ENCODE results near the gene KRT23.
A peak's percentile ranks its signal among the peaks of the same experiment; 100 is the strongest.

The KRT23 gene

DNA sequence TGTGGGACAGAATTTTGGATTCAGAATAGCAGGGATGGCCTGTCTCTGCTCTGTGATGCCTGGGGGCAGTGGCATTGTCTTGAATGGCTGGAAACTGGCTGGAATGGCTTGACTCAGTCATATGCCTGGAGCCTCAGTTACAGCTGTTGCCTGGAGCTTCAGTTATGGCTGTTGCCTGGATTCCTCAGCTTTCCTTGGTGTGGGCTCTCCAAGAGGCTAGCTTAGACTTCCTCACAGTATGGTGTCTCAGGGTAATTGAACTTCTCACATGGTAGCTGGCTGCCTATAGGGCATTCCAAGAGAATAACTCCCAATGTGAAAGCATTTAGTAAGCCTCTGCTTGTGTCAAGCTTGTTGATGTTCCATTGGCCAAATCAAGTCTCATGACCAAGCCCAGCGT lies 21.1 kb downstream of the KRT23 start:
- DNase-seq (ENCODE audit: extremely low spot score) = no peak
- ChIA-PET POLR2A (interaction anchor here (0.6 to 1.2 kb wide), 2 partner anchors 8 to 300 kb away, joined by 3 to 4 read pairs; no protein-coding TSS in a partner anchor), CTCF (interaction anchor here (0.6 to 3.5 kb wide), 11 partner anchors 10 to 749 kb away, joined by 3 to 9 read pairs (median 5); no protein-coding TSS in a partner anchor)
- TF ChIP-seq, protein P1, sequence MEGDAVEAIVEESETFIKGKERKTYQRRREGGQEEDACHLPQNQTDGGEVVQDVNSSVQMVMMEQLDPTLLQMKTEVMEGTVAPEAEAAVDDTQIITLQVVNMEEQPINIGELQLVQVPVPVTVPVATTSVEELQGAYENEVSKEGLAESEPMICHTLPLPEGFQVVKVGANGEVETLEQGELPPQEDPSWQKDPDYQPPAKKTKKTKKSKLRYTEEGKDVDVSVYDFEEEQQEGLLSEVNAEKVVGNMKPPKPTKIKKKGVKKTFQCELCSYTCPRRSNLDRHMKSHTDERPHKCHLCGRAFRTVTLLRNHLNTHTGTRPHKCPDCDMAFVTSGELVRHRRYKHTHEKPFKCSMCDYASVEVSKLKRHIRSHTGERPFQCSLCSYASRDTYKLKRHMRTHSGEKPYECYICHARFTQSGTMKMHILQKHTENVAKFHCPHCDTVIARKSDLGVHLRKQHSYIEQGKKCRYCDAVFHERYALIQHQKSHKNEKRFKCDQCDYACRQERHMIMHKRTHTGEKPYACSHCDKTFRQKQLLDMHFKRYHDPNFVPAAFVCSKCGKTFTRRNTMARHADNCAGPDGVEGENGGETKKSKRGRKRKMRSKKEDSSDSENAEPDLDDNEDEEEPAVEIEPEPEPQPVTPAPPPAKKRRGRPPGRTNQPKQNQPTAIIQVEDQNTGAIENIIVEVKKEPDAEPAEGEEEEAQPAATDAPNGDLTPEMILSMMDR (IDR thresholded peaks at IDR 0.05; ENCODE audit: control extremely low read depth, extremely low read depth, low read depth, missing control alignments) = no peak

DNA sequence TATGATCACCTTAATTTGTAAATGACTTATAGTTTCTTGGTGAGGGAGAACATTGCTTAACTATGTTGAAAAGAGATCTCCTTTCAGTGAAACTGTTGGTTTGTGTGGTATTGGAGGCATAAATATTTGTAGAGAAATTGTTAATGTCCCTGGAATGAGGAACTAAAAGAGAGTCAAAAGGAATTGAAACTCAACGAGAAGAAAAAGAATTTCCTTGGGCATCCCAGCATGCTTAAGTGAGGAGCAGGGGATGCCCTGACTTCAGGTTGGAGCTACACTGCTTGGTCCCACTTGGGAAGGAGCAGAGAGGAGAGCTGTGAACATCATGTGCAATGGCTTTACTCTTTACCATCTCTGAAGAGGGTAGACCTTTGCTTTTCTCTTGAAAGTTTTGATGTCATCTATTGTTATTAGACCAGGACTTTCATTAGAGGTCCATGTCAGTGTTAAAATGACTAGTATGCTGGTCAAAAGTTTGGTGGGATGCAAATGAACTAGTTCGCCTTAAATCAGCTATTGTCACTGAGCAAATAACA lies 21.7 kb downstream of the KRT23 start:
- CTCF ChIA-PET = interaction anchor here (0.6 to 3.5 kb wide), 11 partner anchors 9 to 750 kb away, joined by 3 to 9 read pairs (median 5); no protein-coding TSS in a partner anchor
- DNase-seq (ENCODE audit: extremely low spot score) = peak; percentile 41
- TF ChIP-seq, protein P1 (IDR thresholded peaks at IDR 0.05; ENCODE audit: control extremely low read depth, extremely low read depth, low read depth, missing control alignments) = no peak
- POLR2A ChIA-PET = interaction anchor here (1.2 kb wide), 1 partner anchor 300 kb away, joined by 3 read pairs; no protein-coding TSS in a partner anchor

DNA sequence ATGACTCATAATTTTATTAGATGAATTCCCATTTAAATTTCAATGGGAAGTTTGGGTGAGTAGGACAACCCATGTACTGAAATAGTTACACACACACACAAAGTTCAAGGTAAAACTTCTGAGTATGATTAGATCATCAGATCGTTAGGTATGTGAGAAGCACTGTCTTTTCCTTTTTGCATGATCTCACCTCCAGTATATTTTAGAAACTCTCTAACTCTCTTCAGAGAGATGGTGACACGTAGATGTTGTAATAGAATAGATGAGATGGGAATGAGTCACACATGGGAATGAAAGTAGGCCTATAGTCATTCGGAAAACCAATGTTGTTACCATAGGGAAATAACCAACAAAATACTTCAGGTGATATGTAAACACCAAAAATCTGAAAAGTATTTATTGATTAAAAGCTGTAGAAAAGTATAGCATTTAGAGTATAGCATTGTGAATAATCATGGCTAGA lies 22.2 kb downstream of the KRT23 start:
- CTCF ChIA-PET = interaction anchor here (1.0 to 3.5 kb wide), 9 partner anchors 9 to 750 kb away, joined by 3 to 9 read pairs (median 5); no protein-coding TSS in a partner anchor
- POLR2A ChIA-PET = interaction anchor here (1.2 kb wide), 1 partner anchor 299 kb away, joined by 3 read pairs; no protein-coding TSS in a partner anchor
- DNase-seq (ENCODE audit: extremely low spot score) = peak; percentile 53
- TF ChIP-seq, protein P1 (IDR thresholded peaks at IDR 0.05; ENCODE audit: control extremely low read depth, extremely low read depth, low read depth, missing control alignments) = no peak

DNA sequence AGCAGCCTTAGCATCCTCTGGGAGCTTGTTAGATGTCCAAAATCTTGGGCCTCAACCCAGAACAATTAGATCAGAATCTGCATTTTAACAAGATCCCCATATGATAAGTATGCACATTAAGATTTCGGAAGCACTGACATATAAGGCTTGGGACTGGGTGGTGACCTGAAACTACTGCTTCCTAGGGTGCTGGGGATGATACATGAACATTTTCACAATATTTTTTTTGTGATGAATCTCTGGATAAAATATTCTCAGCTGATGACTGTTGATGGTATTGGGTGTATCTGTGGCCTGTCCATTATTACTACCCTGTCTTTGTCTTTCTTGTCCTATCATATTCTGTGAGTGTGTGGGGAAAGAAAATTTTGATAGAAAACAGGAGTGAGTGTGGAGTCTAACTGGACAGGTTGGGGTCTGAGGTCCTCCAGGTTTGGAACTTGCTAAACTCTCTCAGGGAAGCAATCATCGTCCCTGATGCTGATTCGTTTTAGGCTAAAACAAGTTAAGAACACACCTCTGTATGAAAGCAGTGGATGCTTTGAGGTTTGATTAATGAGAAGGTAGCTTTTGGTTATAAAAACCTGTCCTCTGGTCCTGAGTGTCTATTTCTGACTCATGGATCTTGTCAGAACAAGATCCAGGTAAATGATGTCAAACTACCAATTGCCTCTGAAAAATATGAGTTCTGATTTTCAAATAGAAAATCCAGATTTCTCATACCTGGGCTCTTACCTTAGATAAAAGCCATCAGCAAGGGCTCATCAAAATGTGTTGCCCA lies 23.2 kb downstream of the KRT23 start:
- CTCF ChIA-PET = interaction anchor here (0.7 to 3.5 kb wide), 8 partner anchors 10 to 782 kb away, joined by 3 to 18 read pairs (median 8); no protein-coding TSS in a partner anchor
- TF ChIP-seq, protein P1 (IDR thresholded peaks at IDR 0.05; ENCODE audit: control extremely low read depth, extremely low read depth, low read depth, missing control alignments) = no peak
- POLR2A ChIA-PET = no interaction called here

DNA sequence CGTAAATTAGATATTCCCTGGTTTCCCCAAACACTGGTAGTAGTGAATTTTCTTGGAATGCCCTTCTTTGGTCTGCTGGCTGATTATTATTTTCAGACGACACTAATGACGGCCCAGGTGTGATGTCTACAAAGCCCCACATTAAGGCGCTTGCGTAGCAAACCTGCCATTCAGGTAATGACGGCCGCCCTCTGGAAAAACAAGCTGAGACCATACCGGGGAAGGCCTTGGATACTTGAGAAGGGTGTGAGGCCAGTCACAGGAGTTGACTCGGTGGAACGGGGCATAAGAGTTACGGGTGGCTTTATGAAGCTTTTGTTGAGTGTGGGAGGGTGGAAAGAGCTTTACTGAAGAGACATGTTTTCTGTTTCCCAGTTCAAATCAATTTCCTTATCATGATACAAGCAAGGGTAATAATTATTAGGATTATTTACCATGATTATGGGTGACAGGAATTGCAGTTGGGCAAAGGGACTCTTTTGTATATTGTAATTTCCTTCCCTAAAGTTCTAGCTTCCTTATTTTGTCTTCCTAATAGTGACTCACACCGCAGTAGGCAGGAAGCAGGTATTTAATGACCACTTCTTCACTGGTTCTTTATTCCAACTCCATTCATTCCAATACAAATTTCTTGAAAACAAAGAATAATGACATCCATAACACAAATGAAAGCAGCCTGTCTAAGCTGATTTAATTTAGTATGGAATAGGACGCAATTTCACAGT lies 24.8 kb downstream of the KRT23 start:
- ChIA-PET POLR2A (no interaction called here), CTCF (interaction anchor here (1.1 to 3.1 kb wide), 5 partner anchors 8 to 753 kb away, joined by 3 to 18 read pairs (median 11); no protein-coding TSS in a partner anchor)
- no peak for DNase-seq (ENCODE audit: extremely low spot score)
- TF ChIP-seq, protein P1 (IDR thresholded peaks at IDR 0.05; ENCODE audit: control extremely low read depth, extremely low read depth, low read depth, missing control alignments) = no peak

More for the DNA sequence above, 23.2 kb downstream of the KRT23 start:
- no peak for DNase-seq (ENCODE audit: extremely low spot score)

DNA sequence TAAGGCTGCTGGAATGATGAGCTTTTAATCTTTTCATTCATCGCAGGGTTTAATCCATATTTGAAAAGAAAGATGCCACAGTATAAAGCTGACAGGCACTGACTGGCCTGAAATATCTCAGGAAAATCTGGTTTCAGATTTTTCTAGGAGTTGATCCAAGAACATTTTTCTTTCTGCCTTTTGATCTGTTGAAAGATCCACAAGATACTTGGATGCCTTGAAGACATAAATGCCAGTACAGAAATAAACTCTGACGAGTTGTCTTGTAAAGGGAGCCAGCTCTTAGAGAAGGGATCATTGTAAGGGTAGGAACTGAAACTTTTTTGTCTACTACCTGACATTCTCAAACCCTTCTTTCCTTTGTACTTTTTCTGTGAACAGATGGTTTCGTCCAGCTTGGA lies 27.0 kb downstream of the KRT23 start:
- TF ChIP-seq, protein P1 (IDR thresholded peaks at IDR 0.05; ENCODE audit: control extremely low read depth, extremely low read depth, low read depth, missing control alignments) = no peak
- no peak for DNase-seq (ENCODE audit: extremely low spot score)
- POLR2A ChIA-PET = no interaction called here
- CTCF ChIA-PET = interaction anchor here (0.7 to 5.3 kb wide), 7 partner anchors 8 to 757 kb away, joined by 3 to 37 read pairs (median 8); no protein-coding TSS in a partner anchor
